Measurements from ENCODE around the gene GRIK5. TPM values are rescaled to one million over a fixed set of nuclear protein-coding genes. Genes with fewer than 3 reads are reported as not detected.
"Not testable (repeated sequence)": the region's sequence is repeated elsewhere in the genome, so short reads cannot be mapped to it uniquely, and the experiment has no call there.

Gene GRIK5
- total and polyA plus RNA-seq, 2 donors from 2014 or later: 8.9 to 16.2 TPM

- DNase-seq (peak in 4 of 5 donors; percentile 83 to 84 (median 83)), FAIRE-seq (no peak)
- intact Hi-C loops (cut with DNase I): no loop called here
- TF ChIP-seq CTCF (IDR thresholded peaks at IDR 0.05; ENCODE audit: borderline replicate concordance, extremely low read depth, insufficient read depth): peak; percentile 91
- Histone ChIP-seq H3K4me3 (ENCODE audit: low read length in 3 of 3) (no peak overlapping the region), H3K9ac (ENCODE audit: low read length in 3 of 3) (no peak overlapping the region), H3K9me3 (ENCODE audit: control insufficient read depth in 2 of 3, insufficient read depth in 1 of 3, low read length in 3 of 3) (no peaks in the 10 kb centered on the region), H3K4me1 (ENCODE audit: control insufficient read depth in 2 of 3, insufficient read depth in 2 of 3, low read depth in 1 of 3, low read length in 3 of 3) (peaks cover 0 to under 1% (median 0%) of the 10 kb centered on the region in 3 donors), H3K27ac (ENCODE audit: low read depth in 2 of 2, low read length in 2 of 2) (no peak overlapping the region), H3K36me3 (ENCODE audit: control insufficient read depth in 2 of 3, insufficient read depth in 3 of 3, low read length in 3 of 3) (no peaks in the 10 kb centered on the region), H3K27me3 (ENCODE audit: control insufficient read depth, insufficient read depth, low read length) (no peaks in the 10 kb centered on the region)
Observed at GRCh38 chr19:42108527-42109389, 38.8 kb upstream of the GRIK5 start.

GRCh38 chr19:42105368-42105767, 35.4 kb upstream of the GRIK5 start:
- no peaks in the 10 kb centered on the region for H3K27me3 ChIP-seq (ENCODE audit: control insufficient read depth, insufficient read depth, low read length)
- intact Hi-C loops (cut with DNase I): no loop called here

DNA sequence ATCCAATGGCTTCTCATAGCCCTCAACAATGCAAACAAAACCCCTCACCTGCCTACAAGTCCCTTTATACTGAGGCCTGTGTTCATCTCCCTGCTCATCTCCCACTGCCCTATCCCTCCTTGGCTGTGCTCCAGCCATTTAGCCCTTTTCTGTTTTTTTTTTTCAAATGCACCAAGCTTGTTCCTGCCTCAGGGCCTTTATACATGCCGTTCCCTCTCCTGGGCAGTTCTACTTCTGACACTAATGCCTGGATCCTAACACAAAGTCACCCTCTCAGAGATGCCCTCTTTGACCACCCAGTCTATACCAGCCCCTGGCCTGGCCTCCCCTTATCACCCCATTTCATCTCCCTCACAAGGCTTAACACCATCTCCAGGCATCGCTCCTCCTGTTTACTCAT, 32.9 kb upstream of the GRIK5 start:
- intact Hi-C loops (cut with DNase I): no loop called here

More at GRCh38 chr19:42105368-42105767, 35.4 kb upstream of the GRIK5 start:
- H3K9me3 ChIP-seq (ENCODE audit: control insufficient read depth in 2 of 3, insufficient read depth in 1 of 3, low read length in 3 of 3): no peaks in the 10 kb centered on the region
- TF ChIP-seq CTCF (IDR thresholded peaks at IDR 0.05; ENCODE audit: borderline replicate concordance, extremely low read depth, insufficient read depth): no peak
- DNase-seq: no peak
- H3K4me1 ChIP-seq (ENCODE audit: control insufficient read depth in 2 of 3, insufficient read depth in 2 of 3, low read depth in 1 of 3, low read length in 3 of 3): no peaks in the 10 kb centered on the region
- no peak for FAIRE-seq
- H3K36me3 ChIP-seq (ENCODE audit: control insufficient read depth in 2 of 3, insufficient read depth in 3 of 3, low read length in 3 of 3): no peaks in the 10 kb centered on the region
- H3K4me3 ChIP-seq (ENCODE audit: low read length in 3 of 3): no peak overlapping the region
- no peak overlapping the region for H3K27ac ChIP-seq (ENCODE audit: low read depth in 2 of 2, low read length in 2 of 2)
- H3K9ac ChIP-seq (ENCODE audit: low read length in 3 of 3): no peak overlapping the region

GRCh38 chr19:42100241-42100640, 30.2 kb upstream of the GRIK5 start:
- DNase-seq; H3K4me3 ChIP-seq (ENCODE audit: low read length in 3 of 3); H3K4me1 ChIP-seq (ENCODE audit: control insufficient read depth in 2 of 3, insufficient read depth in 2 of 3, low read depth in 1 of 3, low read length in 3 of 3); FAIRE-seq; H3K36me3 ChIP-seq (ENCODE audit: control insufficient read depth in 2 of 3, insufficient read depth in 3 of 3, low read length in 3 of 3); intact Hi-C loops (cut with DNase I); H3K27ac ChIP-seq (ENCODE audit: low read depth in 2 of 2, low read length in 2 of 2); H3K9ac ChIP-seq (ENCODE audit: low read length in 3 of 3); H3K9me3 ChIP-seq (ENCODE audit: control insufficient read depth in 2 of 3, insufficient read depth in 1 of 3, low read length in 3 of 3); H3K27me3 ChIP-seq (ENCODE audit: control insufficient read depth, insufficient read depth, low read length): not testable (repeated sequence)

More for the DNA sequence above, 32.9 kb upstream of the GRIK5 start:
- Histone ChIP-seq H3K4me3 (ENCODE audit: low read length in 3 of 3) (no peak overlapping the region), H3K9me3 (ENCODE audit: control insufficient read depth in 2 of 3, insufficient read depth in 1 of 3, low read length in 3 of 3) (no peaks in the 10 kb centered on the region), H3K27me3 (ENCODE audit: control insufficient read depth, insufficient read depth, low read length) (no peaks in the 10 kb centered on the region), H3K4me1 (ENCODE audit: control insufficient read depth in 2 of 3, insufficient read depth in 2 of 3, low read depth in 1 of 3, low read length in 3 of 3) (no peaks in the 10 kb centered on the region), H3K36me3 (ENCODE audit: control insufficient read depth in 2 of 3, insufficient read depth in 3 of 3, low read length in 3 of 3) (no peaks in the 10 kb centered on the region), H3K9ac (ENCODE audit: low read length in 3 of 3) (no peak overlapping the region), H3K27ac (ENCODE audit: low read depth in 2 of 2, low read length in 2 of 2) (no peak overlapping the region)
- TF ChIP-seq CTCF (IDR thresholded peaks at IDR 0.05; ENCODE audit: borderline replicate concordance, extremely low read depth, insufficient read depth): no peak
- FAIRE-seq (no peak), DNase-seq (no peak)

Data from kidney (tissue), 14 donors.